GM12878 (cell line): Measurements from ENCODE around the gene GADD45A. TPM values are rescaled to one million over a fixed set of nuclear protein-coding genes. Genes with fewer than 3 reads are reported as not detected.

Experiments used
- ATF3 ChIP-seq: IDR thresholded peaks from 2 replicates; pipeline ENCODE4 v1.6.1; 2011; ENCODE audit warnings: low read depth, mild to moderate bottlenecking, low read length, moderate library complexity, borderline replicate concordance; ENCODE audit errors: extremely low read depth
- E2F8 ChIP-seq: fragments of 450-650 bp; IDR thresholded peaks from 2 replicates; pipeline ENCODE4 v1.6.1; 2018; ENCODE audit warnings: mild to moderate bottlenecking, low read depth, moderate library complexity; ENCODE audit not compliant: partially characterized antibody
- EP300 ChIP-seq, 2 experiments: fragments of 150-350 bp in 1 of 2; IDR thresholded peaks; 2 replicates each; pipeline ENCODE4 v1.6.1; 2011 to 2012; ENCODE audit warnings: low read depth in 2 of 2, low read length in 2 of 2, borderline replicate concordance in 1 of 2, improper control_type of control experiment in 1 of 2, inconsistent platforms in 1 of 2; ENCODE audit not compliant: control insufficient read depth in 1 of 2
- ETV6 ChIP-seq, 2 experiments: fragments of 450-650 bp in 1 of 2; IDR thresholded peaks in 1 of 2; conservative IDR thresholded peaks in 1 of 2; 2 replicates each; pipeline ENCODE4 v1.6.1; 2014; ENCODE audit warnings: antibody characterized with exemption in 1 of 2, borderline replicate concordance in 1 of 2, low read depth in 1 of 2, mild to moderate bottlenecking in 1 of 2, moderate library complexity in 1 of 2
- HSF1 ChIP-seq: fragments of 150-350 bp; IDR thresholded peaks from 2 replicates; pipeline ENCODE4 v1.6.1; 2014; ENCODE audit warnings: mild to moderate bottlenecking, low read depth, low read length
- JUND ChIP-seq: IDR thresholded peaks from 2 replicates; pipeline ENCODE4 v1.6.1; 2012; ENCODE audit warnings: low read depth, mild to moderate bottlenecking, low read length, improper control_type of control experiment, moderate library complexity
- LARP7 ChIP-seq: fragments of 450-650 bp; IDR thresholded peaks from 2 replicates; pipeline ENCODE4 v1.6.1; 2017; ENCODE audit warnings: mild to moderate bottlenecking
- MEF2B ChIP-seq: fragments of 450-650 bp; IDR thresholded peaks from 2 replicates; pipeline ENCODE4 v1.6.1; 2018; ENCODE audit warnings: mild to moderate bottlenecking, moderate library complexity; ENCODE audit not compliant: partially characterized antibody, poor library complexity, severe bottlenecking
- MTA3 ChIP-seq: IDR thresholded peaks from 2 replicates; pipeline ENCODE4 v1.6.1; 2012; ENCODE audit warnings: low read length, inconsistent platforms, borderline replicate concordance
- MYB ChIP-seq: fragments of 150-350 bp; IDR thresholded peaks from 2 replicates; pipeline ENCODE4 v1.6.1; 2014; ENCODE audit warnings: mild to moderate bottlenecking, low read depth, low read length, borderline replicate concordance
- NR2C1 ChIP-seq: fragments of 450-650 bp; IDR thresholded peaks from 2 replicates; pipeline ENCODE4 v1.6.1; 2017; ENCODE audit warnings: antibody characterized with exemption, mild to moderate bottlenecking, moderate library complexity
- POLR2AphosphoS5 ChIP-seq: IDR thresholded peaks from 2 replicates; pipeline ENCODE4 v1.6.1; 2011; ENCODE audit warnings: mild to moderate bottlenecking, low read length, inconsistent platforms
- SMARCA5 ChIP-seq: fragments of 450-650 bp; IDR thresholded peaks from 2 replicates; pipeline ENCODE4 v1.6.1; 2017; ENCODE audit warnings: mild to moderate bottlenecking
- STAT3 ChIP-seq: IDR thresholded peaks from 2 replicates; pipeline ENCODE4 v1.6.1; 2011; ENCODE audit warnings: low read depth, low read length, improper control_type of control experiment
- WRNIP1 ChIP-seq: IDR thresholded peaks from 2 replicates; pipeline ENCODE4 v1.6.1; 2011; ENCODE audit warnings: low read depth, low read length, improper control_type of control experiment, borderline replicate concordance
- ZBTB4 ChIP-seq: fragments of 450-650 bp; formaldehyde crosslinking; IDR thresholded peaks from 2 replicates; pipeline ENCODE4 v1.4.0; 2022; ENCODE audit warnings: mild to moderate bottlenecking, moderate library complexity
- ZNF687 ChIP-seq: fragments of 450-650 bp; IDR thresholded peaks from 2 replicates; pipeline ENCODE4 v1.6.1; 2017; ENCODE audit warnings: mild to moderate bottlenecking, moderate library complexity
- polyA plus RNA-seq, 11 experiments: library from polyadenylated mRNA; depleted of rRNA in 4 of 11; unstranded in 6 of 11; stranded (reverse) in 5 of 11; fragments of >200 nt; fragmentation: Nextera tagmentation in 4 of 11; fragmentation: Illumina TruSeq in 1 of 11; extraction: Ambion mirVana in 4 of 11; extraction: Trizol in 1 of 11; gene quantifications; 1 replicate in 1 of 11; 2 replicates in 10 of 11; pipeline versions ENCODE4 v1.2.1 to v1.2.3, GENCODE V29; 2011 to 2016; ENCODE audit warnings: inconsistent platforms in 2 of 11, missing spikeins in 2 of 11, low read depth in 1 of 11
- total RNA-seq, 4 experiments: library from RNA; depleted of rRNA in 3 of 4; stranded (reverse); fragments of >200 nt in 3 of 4; fragmentation: Illumina TruSeq in 1 of 4; extraction: Trizol in 1 of 4; gene quantifications; 2 replicates each; pipeline versions ENCODE4 v1.2.1 to v1.2.3, GENCODE V29; 2013 to 2021

GADD45A gene
- total and polyA plus RNA-seq, 10 of the 15 experiments (the other 5 are each of a cell fraction or from before 2014, with no cell fraction given): 4.7 to 48.9 (median 18.5) TPM

- TF ChIP-seq ZBTB4 (CRISPR knock-in tag) (no peak), HSF1 (no peak), EP300 (IDR thresholded peaks at IDR 0.05; ENCODE audit: borderline replicate concordance in 1 of 2, control insufficient read depth in 1 of 2, low read depth in 2 of 2, low read length in 2 of 2) (0 out of 4 replicates have a peak, but pooled peaks of 1 of the 2 experiments have one; percentile 36), ATF3 (no peak), ZNF687 (peak; percentile 96), MTA3 (no peak), POLR2AphosphoS5 (peak; percentile 99), STAT3 (no peak), LARP7 (peak; percentile 97), MEF2B (no peak), NR2C1 (peak; percentile 48; the same call in 1 of the 2 replicates), MYB (no peak), WRNIP1 (no peak), ETV6 (conservative IDR thresholded peaks at IDR 0.05 in 1 of 2, IDR thresholded peaks at IDR 0.05 in 1 of 2; ENCODE audit: borderline replicate concordance in 1 of 2, low read depth in 1 of 2) (no peak), JUND (no peak), SMARCA5 (peak; percentile 87), E2F8 (no peak)
Observed at GRCh38 chr1:67685067-67685557, at the start of gene GADD45A (continued).
